ENCODE results near the gene PRCP. TPM values are rescaled to one million over a fixed set of nuclear protein-coding genes. Genes with fewer than 3 reads are reported as not detected.

The PRCP gene
- total RNA-seq, 4 donors from 2014 or later: 12.5 to 56.9 (median 16.4) TPM

GRCh38 chr11:82865841-82866240 is 34.4 kb downstream of the PRCP start:
- no peak overlapping the region for H3K27ac ChIP-seq
- H3K9me3 ChIP-seq: no peaks in the 10 kb centered on the region
- no peak for DNase-seq
- no peaks in the 10 kb centered on the region for H3K27me3 ChIP-seq
- TF ChIP-seq CTCF (IDR thresholded peaks at IDR 0.05): no peak
- no peak overlapping the region for H3K4me3 ChIP-seq
- H3K36me3 ChIP-seq: no peaks in the 10 kb centered on the region
- H3K4me1 ChIP-seq: peaks cover 0 to 3% (median 0%) of the 10 kb centered on the region in 4 donors

DNA sequence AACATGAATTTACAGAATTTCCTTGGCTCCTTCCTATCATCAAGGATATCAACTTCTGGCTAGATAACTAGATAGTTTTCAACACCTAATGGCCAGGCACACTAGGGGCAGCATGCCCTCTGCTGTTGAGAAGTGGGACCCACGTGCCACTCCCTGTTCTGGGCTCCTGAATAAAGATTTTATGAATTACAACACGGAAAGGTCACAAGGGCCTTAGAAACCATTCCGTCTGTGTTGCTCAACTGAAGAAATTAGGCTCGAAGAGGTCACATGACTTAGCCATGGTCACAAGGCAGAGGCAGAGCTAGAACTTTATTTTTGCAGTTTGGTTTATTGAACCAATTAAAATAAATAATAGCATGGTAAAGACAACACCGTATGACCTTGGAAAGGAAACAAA is 36.0 kb downstream of the PRCP start:
- Histone ChIP-seq H3K9me3 (no peaks in the 10 kb centered on the region), H3K4me1 (peaks cover 0 to 3% (median 0%) of the 10 kb centered on the region in 4 donors), H3K4me3 (no peak overlapping the region), H3K27me3 (no peaks in the 10 kb centered on the region), H3K27ac (no peak overlapping the region), H3K36me3 (no peaks in the 10 kb centered on the region)
- peak; percentile 26 to 74 (median 63) for DNase-seq
- TF ChIP-seq CTCF (IDR thresholded peaks at IDR 0.05): peak in 5 of 6 experiments; percentile 2 to 65 (median 61)
- TF ChIP-seq POLR2A (IDR thresholded peaks at IDR 0.05): no peak

- H3K36me3 ChIP-seq: no peaks in the 10 kb centered on the region
- H3K4me1 ChIP-seq: peaks cover 0 to 3% (median 0%) of the 10 kb centered on the region in 4 donors
- no peak overlapping the region for H3K27ac ChIP-seq
- DNase-seq: no peak
- no peak for TF ChIP-seq POLR2A (IDR thresholded peaks at IDR 0.05)
- H3K4me3 ChIP-seq: no peak overlapping the region
- no peaks in the 10 kb centered on the region for H3K27me3 ChIP-seq
- no peaks in the 10 kb centered on the region for H3K9me3 ChIP-seq
Measured at GRCh38 chr11:82863209-82863608, 37.0 kb downstream of the PRCP start.

- TF ChIP-seq POLR2A (IDR thresholded peaks at IDR 0.05) (no peak), CTCF (IDR thresholded peaks at IDR 0.05) (no peak)
- Histone ChIP-seq H3K36me3 (no peaks in the 10 kb centered on the region), H3K4me1 (no peaks in the 10 kb centered on the region), H3K9me3 (no peaks in the 10 kb centered on the region), H3K27me3 (no peaks in the 10 kb centered on the region), H3K27ac (no peak overlapping the region), H3K4me3 (no peak overlapping the region)
- no peak for DNase-seq
Measured at GRCh38 chr11:82862379-82862778, 37.9 kb downstream of the PRCP start.

DNA sequence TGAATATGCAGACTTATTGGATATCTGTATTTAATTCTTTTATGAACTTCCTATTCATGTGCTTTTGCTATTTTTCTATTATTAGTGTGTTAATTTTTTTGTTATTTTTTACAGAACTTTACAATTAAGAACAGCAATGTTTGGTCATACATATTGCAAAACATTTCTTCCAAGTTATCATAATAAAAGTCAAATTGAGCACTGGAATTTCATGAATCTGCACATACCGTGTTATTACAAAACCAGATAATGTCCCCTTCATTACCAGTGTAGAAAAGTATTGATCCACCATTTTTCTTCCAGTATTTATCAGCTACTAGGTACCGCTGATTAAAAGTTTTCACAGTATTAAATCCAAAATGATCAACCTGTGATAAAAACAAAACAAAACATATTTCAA is 40.5 kb downstream of the PRCP start:
- Histone ChIP-seq H3K27ac (no peak overlapping the region), H3K4me3 (no peak overlapping the region), H3K36me3 (no peaks in the 10 kb centered on the region), H3K4me1 (no peaks in the 10 kb centered on the region), H3K27me3 (no peaks in the 10 kb centered on the region), H3K9me3 (no peaks in the 10 kb centered on the region)
- no peak for TF ChIP-seq CTCF (IDR thresholded peaks at IDR 0.05)
- no peak for DNase-seq

DNA sequence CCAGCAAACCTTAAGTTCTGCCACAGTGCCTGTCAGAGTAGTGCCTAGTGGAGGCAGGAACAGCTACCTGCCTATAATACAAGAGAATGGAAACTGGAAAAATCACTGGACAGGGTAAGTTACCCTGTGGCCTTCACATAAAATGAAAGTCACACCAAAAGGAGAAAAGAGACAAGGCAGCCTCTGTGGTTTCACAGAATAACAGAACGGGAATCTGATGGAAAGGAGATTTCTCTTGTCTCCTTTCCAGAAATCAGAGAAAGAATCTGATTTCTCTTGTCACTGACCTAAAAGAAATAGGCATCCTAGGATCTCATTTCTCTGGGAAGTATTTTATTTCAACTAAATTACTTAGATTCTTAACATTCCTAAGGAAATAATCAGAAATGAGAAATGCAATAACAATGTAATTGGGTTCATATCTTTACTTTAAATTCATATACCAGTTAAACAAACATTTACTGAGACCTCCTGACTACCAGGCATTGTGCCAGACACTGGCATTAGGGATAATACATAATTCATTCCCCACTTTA is 41.6 kb downstream of the PRCP start:
- no peaks in the 10 kb centered on the region for H3K27me3 ChIP-seq
- no peak for TF ChIP-seq POLR2A (IDR thresholded peaks at IDR 0.05)
- no peak for TF ChIP-seq CTCF (IDR thresholded peaks at IDR 0.05)
- DNase-seq: no peak

More for the DNA sequence above, 41.6 kb downstream of the PRCP start:
- Histone ChIP-seq H3K4me1 (no peaks in the 10 kb centered on the region), H3K4me3 (no peak overlapping the region), H3K27ac (no peak overlapping the region), H3K9me3 (no peaks in the 10 kb centered on the region), H3K36me3 (no peaks in the 10 kb centered on the region)

Measured in Peyer's patch (tissue), 4 donors.